Bronchial epithelial cell (primary cell): ENCODE data around the gene TTLL3. TPM values are rescaled to one million over a fixed set of nuclear protein-coding genes. Genes with fewer than 3 reads are reported as not detected.
"Not testable (repeated sequence)": the region's sequence is repeated elsewhere in the genome, so short reads cannot be mapped to it uniquely, and the experiment has no call there.

Source experiments
- DNase-seq: peaks from one replicate; pipeline ENCODE4 v3.0.0-alpha.2; 2010; ENCODE audit warnings: low read depth
- FAIRE-seq: peaks from 2 replicates; lab custom pipeline; 2011; peaks lifted over from hg19 to GRCh38; lab: Jason Lieb, UNC
- H3K27me3 ChIP-seq: 2 replicates; pipeline ENCODE4 v1.5.1; 2011; ENCODE audit warnings: low read length; ENCODE audit not compliant: control insufficient read depth, insufficient read depth
- H3K36me3 ChIP-seq: 2 replicates; pipeline ENCODE4 v1.5.1; 2011; ENCODE audit warnings: low read length; ENCODE audit not compliant: control insufficient read depth, insufficient read depth
- H3K4me3 ChIP-seq: 2 replicates; pipeline ENCODE4 v1.5.1; 2011; ENCODE audit warnings: mild to moderate bottlenecking, low read depth, low read length, control low read depth
- CTCF ChIP-seq: IDR thresholded peaks from 2 replicates; pipeline ENCODE4 v1.5.1; 2011; ENCODE audit warnings: mild to moderate bottlenecking, moderate library complexity, low read length, control low read depth, inconsistent platforms; ENCODE audit not compliant: insufficient read depth, severe bottlenecking
- total RNA-seq: library from RNA; depleted of rRNA; stranded (reverse); fragments of >200 nt; gene quantifications from 2 replicates; pipeline ENCODE4 v1.2.1, GENCODE V29; 2014

The TTLL3 gene
- total RNA-seq, 1 donor from 2014 or later: 11.3 TPM

DNA sequence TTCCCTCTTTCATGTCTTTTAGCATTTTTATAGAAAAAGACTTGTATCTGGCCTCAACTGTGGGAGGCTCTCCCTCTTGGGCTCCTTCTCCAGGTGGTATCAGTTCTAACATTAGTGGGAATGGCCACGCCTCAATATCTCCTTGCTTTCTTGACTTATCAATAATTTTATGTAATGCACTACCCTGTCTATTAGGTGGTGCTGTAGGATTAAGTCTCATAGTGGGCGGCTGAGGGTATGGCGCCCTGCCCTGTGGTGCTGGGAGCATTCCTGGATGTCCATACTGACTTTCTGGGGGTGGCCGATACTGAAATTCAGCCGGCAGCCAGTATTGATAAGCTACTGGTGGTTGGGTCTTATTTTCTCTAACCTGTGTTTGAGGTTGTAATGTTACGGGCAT, 42.5 kb downstream of the TTLL3 start:
- Histone ChIP-seq H3K27me3 (no peaks in the 10 kb centered on the region), H3K36me3 (no peaks in the 10 kb centered on the region), H3K4me3 (no peak overlapping the region)
- FAIRE-seq (no peak), DNase-seq (no peak)
- TF ChIP-seq CTCF: no peak

- H3K27me3 ChIP-seq, DNase-seq, FAIRE-seq, H3K36me3 ChIP-seq, H3K4me3 ChIP-seq: not testable (repeated sequence)
Measured at GRCh38 chr3:9854291-9854940, 44.4 kb downstream of the TTLL3 start.

DNA sequence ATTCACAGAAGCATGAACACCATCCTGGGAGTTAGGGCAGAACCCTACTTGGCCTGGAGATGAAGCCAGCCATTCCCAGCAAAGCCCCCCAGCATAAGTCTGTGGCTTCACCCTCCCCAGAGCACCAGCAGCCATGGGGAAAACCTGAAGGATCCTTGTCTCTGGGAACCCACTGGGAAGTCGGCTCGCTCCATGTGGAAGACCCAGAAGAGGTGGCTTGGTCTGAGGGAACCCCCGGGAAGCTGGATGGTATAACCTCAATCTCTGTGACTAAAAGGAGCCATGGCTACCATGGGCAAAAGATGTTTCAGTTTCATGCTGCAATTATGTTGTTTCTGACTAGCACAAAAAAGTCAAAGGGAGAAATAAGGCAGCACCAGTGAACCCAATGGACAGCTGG, 45.5 kb downstream of the TTLL3 start:
- no peak for FAIRE-seq
- no peak overlapping the region for H3K4me3 ChIP-seq
- H3K36me3 ChIP-seq: no peaks in the 10 kb centered on the region
- no peaks in the 10 kb centered on the region for H3K27me3 ChIP-seq
- no peak for DNase-seq
- TF ChIP-seq CTCF: no peak

DNA sequence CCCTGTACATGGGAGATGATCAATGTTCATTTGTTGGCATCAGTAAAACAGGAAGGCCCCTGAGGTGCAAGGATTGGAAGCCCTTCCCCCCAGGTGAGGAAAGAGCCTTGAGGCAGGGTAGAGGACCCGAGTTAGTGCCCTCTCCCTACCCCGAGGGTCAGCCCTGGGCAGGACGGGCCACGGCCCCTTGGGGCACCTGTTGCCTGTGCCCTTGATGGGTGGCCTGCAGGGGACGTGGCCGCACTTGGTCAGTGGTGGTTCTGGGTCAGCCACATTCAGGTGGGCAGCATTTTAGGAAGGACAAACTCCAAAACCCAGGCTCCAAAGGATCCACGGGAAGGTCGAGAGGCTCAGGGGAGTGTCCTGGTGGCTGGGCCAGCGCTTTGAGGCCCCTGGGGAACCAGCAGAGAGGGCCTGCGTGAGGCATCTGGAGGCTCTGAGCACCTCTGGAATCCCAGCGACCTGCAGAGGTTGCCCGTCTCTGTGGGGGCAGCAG, 49.5 kb downstream of the TTLL3 start:
- FAIRE-seq: no peak
- H3K4me3 ChIP-seq: no peak overlapping the region
- DNase-seq: no peak
- H3K36me3 ChIP-seq: no peaks in the 10 kb centered on the region
- H3K27me3 ChIP-seq: peaks cover 3% of the 10 kb centered on the region
- TF ChIP-seq CTCF: no peak

DNA sequence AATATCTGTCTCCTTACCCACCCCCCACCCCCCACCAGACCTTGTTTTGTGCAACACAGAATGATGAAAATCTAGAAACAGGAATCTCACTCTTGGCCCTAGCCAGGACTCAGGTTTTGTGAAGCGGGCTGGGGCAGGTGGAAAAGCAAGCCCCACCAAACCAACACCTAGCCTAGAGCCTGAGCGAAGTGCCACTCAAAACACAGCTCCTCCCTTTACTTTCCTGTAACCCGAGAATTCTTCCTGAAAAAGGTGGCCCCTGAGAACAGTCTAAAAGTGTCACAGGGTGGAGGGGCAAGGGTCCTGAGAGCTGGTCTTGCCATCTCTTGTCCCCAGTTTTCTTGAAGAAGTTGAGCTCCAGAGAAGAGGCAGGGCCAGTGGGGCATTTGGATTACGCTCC, 51.1 kb downstream of the TTLL3 start:
- TF ChIP-seq CTCF: no peak
- no peak for FAIRE-seq

DNA sequence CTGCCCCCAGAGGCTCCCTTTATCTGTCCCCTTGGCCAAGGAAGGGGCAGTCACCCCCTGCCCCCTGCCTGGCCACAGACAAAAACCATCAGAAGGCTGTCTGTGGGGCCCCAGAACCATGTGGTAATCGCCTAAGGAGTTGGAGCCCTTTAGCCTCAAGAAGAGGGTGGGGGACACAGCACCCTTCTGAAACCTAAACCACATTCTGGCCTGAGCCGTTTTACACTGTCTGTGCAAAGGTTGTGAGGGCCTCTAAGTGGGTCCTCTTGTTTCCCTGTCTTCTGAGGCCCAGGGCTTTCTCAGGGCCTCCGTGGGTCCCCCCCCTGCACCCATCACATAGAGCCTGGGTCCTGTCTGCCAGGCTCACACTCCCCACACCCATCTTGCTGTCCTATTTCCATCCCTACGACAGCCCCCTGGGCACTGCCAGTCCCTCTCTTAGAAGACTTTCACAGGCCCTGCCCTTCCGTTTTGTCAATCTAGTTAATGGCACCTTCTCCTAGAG, 51.6 kb downstream of the TTLL3 start:
- H3K36me3 ChIP-seq: no peaks in the 10 kb centered on the region
- H3K27me3 ChIP-seq: peaks cover 3% of the 10 kb centered on the region
- FAIRE-seq (no peak), DNase-seq (no peak)
- TF ChIP-seq CTCF: no peak
- no peak overlapping the region for H3K4me3 ChIP-seq

More for the DNA sequence above, 51.1 kb downstream of the TTLL3 start:
- no peak for DNase-seq
- no peak overlapping the region for H3K4me3 ChIP-seq
- peaks cover 3% of the 10 kb centered on the region for H3K27me3 ChIP-seq
- H3K36me3 ChIP-seq: no peaks in the 10 kb centered on the region
